Kidney capillary endothelial cell (primary cell): Measurements from ENCODE around the gene EIPR1.

ENCODE experiments used
- DNase-seq: peaks from one replicate; pipeline ENCODE4 v3.0.0-alpha.2; 2018; ENCODE audit warnings: low spot score

The EIPR1 gene

DNA sequence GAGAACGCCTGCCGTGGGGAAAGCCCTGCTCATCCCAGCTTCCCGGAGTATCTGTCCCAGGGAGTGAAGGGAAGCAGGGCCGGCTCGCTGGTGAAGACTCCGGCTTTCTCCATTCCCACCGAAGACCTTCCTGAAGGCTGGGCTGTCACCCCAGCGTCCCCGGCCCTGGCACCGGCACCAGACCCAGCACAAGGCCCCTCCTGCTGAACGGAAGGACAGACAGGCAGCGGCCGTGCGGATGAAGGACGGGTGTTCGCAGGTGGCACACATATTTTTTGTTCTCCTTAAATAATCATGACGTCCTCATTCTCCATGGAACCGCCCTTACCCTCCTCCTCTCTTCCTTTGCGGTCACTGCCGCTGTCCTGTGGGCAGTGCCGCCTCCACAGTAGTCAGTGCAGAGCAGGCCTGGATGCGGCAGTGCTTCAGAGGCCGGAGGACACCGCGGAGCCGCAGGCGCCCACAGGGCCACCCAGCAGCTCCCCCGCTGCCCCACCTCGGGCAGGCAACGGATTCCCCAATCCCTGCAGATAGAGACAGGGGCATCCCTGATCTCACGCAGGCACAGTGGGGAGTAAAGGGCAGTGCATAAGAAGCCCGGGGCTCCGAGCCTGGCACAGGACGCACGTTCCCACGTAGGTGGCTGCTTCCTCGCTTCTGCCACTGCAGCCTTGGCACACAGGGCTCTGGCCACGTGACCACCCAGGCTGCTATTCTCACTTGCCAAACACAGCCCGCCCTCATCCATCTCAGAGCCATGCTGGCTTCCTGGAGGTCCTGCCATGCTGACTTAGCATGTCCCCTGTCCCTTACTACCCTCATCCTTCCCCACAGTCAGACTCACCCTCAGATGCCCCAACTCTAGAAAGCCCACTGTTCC, 229.7 kb downstream of the EIPR1 start:
- DNase-seq = no peak

DNA sequence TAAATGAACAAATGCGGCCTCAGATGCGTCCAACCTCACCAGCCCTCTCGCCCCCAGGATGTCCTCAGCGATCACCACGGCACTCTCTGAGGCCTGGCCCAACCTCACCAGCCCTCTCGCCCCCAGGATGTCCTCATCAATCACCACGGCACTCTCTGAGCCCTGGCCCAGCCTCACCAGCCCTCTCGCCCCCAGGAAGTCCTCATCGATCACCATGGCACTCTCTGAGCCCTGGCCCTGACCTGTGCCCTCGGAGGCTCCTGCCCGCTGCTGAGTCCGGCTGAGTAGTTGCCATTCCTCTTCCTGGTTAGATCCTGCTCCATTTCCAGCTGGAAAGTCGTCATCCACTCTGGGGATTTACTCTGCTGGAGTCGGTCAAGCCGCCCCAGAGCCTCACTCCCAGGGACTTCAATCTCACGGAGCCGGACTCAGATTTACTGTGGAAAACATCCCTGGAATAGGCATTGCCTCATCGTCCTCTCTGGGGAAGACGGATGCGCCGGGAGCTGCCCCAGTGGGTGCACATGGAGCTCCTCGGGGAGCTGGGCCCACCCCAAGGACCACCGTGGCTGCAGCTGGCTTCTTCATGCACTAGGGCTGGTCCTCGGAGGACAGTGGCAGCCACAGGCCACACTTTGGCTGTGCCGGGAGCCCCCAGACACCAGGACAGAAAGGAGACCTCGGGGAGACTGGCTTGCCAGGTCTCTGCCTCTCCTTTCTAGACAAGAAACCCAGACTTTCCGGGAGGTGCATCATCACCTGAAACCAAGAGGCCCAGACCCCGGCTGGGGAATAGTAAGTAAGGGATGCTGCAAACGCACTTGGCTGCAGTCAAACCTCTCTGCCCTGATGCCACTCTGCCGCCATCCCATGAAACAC, 230.6 kb downstream of the EIPR1 start:
- no peak for DNase-seq

DNA sequence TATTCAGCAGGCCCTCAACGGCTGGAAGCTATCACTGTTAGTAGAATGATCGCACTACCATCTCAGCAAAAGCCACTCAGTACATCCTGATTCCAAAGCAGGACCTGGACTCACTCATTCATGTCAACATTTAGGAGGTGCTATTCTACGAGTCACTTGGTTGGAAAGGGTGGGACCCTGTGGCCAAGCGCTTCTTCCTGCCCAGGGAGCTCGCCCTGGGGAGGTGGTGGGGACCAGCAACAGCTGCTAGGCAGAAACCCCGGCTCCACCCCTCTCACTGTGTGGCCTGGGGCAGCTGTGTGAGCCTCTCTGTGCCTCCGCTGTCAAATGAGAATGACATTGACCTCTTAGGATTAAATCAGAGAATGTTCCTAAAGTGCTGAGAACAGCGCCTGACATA, 231.4 kb downstream of the EIPR1 start:
- DNase-seq = no peak

DNA sequence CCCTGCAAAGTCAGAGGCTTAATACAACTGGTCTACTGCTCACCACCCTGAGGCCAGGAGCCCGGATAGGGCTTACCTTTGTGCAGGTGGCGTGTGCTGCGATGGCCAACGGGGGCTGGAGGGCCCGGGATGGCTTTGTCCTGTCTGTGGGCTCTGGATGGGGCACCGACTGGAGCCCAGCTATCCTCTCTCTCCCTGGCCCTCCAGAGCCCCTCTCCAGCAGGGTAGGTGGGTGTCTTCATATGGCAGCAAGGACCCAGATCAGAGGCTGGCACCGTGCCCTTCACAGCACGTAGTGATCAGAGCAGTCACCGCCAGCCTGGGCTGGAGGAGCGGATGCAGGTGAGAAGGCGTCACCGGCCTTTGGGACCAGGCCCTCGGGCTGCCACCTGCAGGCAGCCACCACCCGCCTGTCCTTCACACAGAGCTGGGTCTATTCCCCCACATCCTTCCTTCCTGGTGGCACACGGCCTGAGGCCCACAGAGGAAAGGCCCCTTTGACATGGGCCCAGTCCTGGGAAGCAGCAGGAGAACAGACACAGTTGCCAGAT, 232.1 kb downstream of the EIPR1 start:
- DNase-seq = no peak

DNA sequence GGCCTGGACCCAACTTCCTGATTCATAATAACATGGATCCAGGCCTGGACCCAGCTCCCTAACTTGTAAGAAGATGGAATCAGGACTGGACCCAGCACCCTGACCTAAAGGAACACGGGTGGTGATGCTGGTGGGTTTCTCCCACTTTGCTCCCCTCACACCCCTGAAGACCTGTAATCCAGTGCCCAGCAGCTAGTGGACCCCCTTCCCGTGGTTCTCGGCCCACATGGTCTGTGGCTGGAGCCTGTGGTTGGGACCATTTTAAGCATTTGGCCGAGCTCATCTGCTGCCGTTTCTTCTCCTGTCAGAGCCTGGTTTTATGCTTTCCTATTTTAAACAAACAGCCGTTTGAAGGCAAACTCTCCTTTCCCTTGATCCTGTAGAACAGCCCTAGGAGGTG, 232.8 kb downstream of the EIPR1 start:
- DNase-seq = no peak

DNA sequence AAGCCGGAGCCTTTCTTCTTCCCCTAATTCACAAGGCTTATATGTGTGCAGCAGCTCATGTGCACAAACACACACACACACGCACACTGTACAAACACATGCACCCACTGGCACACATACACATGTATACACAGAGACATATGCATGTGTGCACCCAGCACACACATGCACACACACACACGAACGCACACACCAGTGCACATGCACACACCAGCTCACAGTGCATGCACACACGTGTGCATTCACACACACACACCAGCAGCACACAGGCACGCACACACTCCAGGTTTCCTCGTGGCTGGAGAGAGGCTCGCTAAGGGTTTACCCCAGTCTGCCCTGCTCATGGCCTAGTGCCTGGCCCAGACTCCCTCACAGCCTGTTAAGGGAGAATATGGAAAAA, 234.0 kb downstream of the EIPR1 start:
- no peak for DNase-seq

DNA sequence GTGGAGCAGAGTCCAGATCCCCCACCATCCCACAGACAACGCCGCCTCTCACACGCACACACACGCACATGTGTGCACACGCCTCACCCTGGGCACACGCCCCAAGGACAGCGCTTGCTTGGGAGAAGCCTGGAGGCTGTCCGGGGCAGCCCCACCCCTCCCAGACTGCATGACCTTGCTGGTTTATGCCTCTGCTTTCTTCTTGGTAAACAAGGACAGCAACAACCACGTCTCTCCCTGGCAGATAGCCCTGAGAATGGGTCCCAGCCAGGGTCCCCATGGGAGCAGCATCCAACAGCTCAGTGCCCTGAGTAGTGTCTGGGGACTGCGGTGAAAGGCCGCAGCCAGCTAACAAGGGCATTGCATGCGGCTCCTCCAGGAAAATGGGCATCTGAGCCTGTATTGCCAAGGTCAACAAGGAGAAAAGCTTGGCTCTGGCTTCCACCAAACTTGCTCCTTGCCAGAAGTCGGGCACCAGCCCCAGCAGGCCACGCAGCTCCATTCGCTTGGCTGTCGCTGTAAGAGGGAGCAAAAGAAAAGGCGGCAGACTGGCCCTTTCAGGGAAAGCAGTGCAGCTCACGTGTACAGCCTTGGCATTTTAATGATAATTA, 234.6 kb downstream of the EIPR1 start:
- DNase-seq = no peak

DNA sequence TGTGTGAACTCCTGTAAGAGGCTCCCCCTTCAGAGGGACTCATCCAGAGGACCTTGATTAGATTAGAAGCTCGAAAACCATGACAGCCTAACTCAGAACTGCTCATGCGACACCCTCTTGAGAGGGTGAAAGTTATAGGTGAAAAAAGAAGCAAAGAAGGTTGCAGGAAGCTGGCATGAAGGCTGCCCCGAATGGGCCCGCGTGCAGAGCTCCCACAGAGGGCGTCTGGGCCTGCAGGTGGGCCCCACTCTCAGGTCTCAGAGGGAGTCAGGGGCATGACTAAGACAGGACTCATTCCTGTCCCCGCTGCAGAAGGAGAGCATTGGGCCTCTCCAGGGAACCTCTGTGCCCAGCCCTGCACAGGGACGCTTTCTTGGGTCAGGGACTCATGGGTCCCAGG, 235.4 kb downstream of the EIPR1 start:
- no peak for DNase-seq

DNA sequence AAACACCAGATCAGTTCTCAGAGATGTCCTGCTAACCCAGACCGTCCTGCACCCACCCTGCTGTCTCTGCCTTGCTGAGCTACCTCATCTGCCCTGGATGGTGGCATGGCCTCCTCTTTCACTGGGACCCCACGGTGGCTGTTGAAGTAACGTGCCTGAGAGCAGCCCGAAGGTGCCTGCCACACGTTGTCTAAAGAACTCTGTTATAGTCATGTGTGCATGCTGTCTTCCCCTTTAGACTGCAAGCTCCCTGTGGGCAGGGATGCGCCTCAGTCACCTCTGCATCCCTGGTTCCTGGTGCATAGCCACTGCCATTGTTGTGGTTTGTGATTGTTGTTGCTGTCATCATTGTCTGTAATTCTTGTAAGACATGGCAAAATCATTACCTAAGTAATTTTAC, 235.9 kb downstream of the EIPR1 start:
- DNase-seq = no peak

DNA sequence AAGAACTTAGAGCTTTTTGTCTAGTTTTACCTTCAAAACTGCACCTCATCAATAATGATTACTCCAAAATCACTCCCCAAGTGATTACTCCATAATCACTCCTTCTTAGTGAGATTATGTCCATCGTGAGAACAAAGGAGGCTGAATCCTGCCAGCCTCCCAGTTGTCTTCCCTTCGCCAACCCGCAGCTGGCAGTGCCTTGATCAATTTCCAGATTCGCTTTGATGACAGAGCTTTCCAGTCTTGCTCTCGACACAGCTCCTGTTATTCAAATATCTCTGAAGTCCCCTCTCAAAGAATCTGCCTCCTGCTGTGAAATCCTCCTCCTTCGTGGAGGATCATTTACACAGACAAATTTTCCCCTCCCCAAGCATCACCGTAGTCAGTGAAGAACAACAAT, 237.7 kb downstream of the EIPR1 start:
- no peak for DNase-seq
